Hepatocyte (in vitro differentiated cells): ENCODE measurements around the gene ITPKC. TPM values are rescaled to one million over a fixed set of nuclear protein-coding genes. Genes with fewer than 3 reads are reported as not detected.
A peak's percentile ranks its signal among the peaks of the same experiment; 100 is the strongest.

Source experiments
- DNase-seq: peaks from one replicate; pipeline ENCODE4 v3.0.0-alpha.2; 2016; ENCODE audit warnings: low spot score
- H2AFZ ChIP-seq: fragments of 200-600 bp; sonication (generic); 2 replicates; pipeline ENCODE4 v1.6.0; 2016; ENCODE audit warnings: antibody characterized with exemption, mild to moderate bottlenecking
- H3K27ac ChIP-seq: fragments of 200-600 bp; sonication (generic); 2 replicates; pipeline ENCODE4 v1.5.1; 2016; ENCODE audit warnings: mild to moderate bottlenecking
- H3K27me3 ChIP-seq: fragments of 200-600 bp; sonication (generic); 2 replicates; pipeline ENCODE4 v1.6.1; 2016
- H3K36me3 ChIP-seq: fragments of 200-600 bp; sonication (generic); replicated peaks from 2 replicates; pipeline ENCODE4 v1.5.1; 2016; ENCODE audit warnings: low read depth; ENCODE audit not compliant: insufficient read depth
- H3K4me1 ChIP-seq: fragments of 200-600 bp; sonication (generic); 2 replicates; pipeline ENCODE4 v1.5.1; 2016; ENCODE audit warnings: mild to moderate bottlenecking, moderate library complexity; ENCODE audit not compliant: insufficient read depth
- H3K4me2 ChIP-seq: fragments of 200-600 bp; sonication (generic); 2 replicates; pipeline ENCODE4 v1.6.0; 2016
- H3K4me3 ChIP-seq: fragments of 200-600 bp; sonication (generic); 2 replicates; pipeline ENCODE4 v1.5.1; 2016; ENCODE audit warnings: mild to moderate bottlenecking
- H3K79me2 ChIP-seq: fragments of 200-600 bp; sonication (generic); 2 replicates; pipeline ENCODE4 v1.6.0; 2017; ENCODE audit warnings: mild to moderate bottlenecking
- H3K9me2 ChIP-seq: fragments of 200-600 bp; sonication (generic); replicated peaks from 2 replicates; pipeline ENCODE4 v1.6.0; 2017; ENCODE audit warnings: mild to moderate bottlenecking; ENCODE audit not compliant: insufficient read depth
- H3K9me3 ChIP-seq: fragments of 200-600 bp; sonication (generic); 2 replicates; pipeline ENCODE4 v1.5.1; 2016; ENCODE audit warnings: low read depth, mild to moderate bottlenecking
- H4K20me1 ChIP-seq: fragments of 200-600 bp; sonication (generic); 2 replicates; pipeline ENCODE4 v1.6.0; 2016; ENCODE audit warnings: mild to moderate bottlenecking; ENCODE audit not compliant: insufficient read depth, poor library complexity, severe bottlenecking
- CTCF ChIP-seq: fragments of 200-600 bp; sonication (generic); IDR thresholded peaks from 2 replicates; pipeline ENCODE4 v1.5.1; 2016; ENCODE audit warnings: antibody characterized with exemption, mild to moderate bottlenecking; ENCODE audit not compliant: poor library complexity
- EZH2 ChIP-seq: fragments of 200-600 bp; sonication (generic); IDR thresholded peaks from 2 replicates; pipeline ENCODE4 v1.6.1; 2016; ENCODE audit warnings: antibody characterized with exemption, mild to moderate bottlenecking, borderline replicate concordance
- EZH2phosphoT487 ChIP-seq: fragments of 200-600 bp; sonication (generic); IDR thresholded peaks from one replicate; pipeline ENCODE4 v1.6.1; 2018; ENCODE audit warnings: antibody characterized with exemption, mild to moderate bottlenecking, low read depth, moderate library complexity; ENCODE audit not compliant: unreplicated experiment, severe bottlenecking
- WGBS: methylation state at CpG from one replicate; pipeline ENCODE4 v1.1.6; 2016; ENCODE audit warnings: low lambda C conversion rate; ENCODE audit errors: missing lambda C conversion rate; 5-methylcytosine and 5-hydroxymethylcytosine counted together
- polyA plus RNA-seq: library from polyadenylated mRNA; unstranded; fragments of >200 nt; fragmentation: Nextera tagmentation; extraction: Ambion mirVana; gene quantifications from 2 replicates; pipeline ENCODE4 v1.2.1, GENCODE V29; 2016
- total RNA-seq: library from RNA; depleted of rRNA; stranded (reverse); fragments of >200 nt; gene quantifications from 2 replicates; pipeline ENCODE4 v1.2.3, GENCODE V29; 2014

ITPKC gene
- total and polyA plus RNA-seq, 2 experiments from 2014 or later, result 52.9 to 75.8 TPM

- H3K79me2 ChIP-seq, result peaks cover 11% of the 10 kb centered on the region
- TF ChIP-seq EZH2 (no peak), EZH2phosphoT487 (no peak), CTCF (no peak)
- H3K4me2 ChIP-seq, result no peak overlapping the region
- no peak overlapping the region for H3K4me3 ChIP-seq
- no peaks in the 10 kb centered on the region for H3K9me3 ChIP-seq
- no peak for DNase-seq
- no peaks in the 10 kb centered on the region for H3K36me3 ChIP-seq
- no peak overlapping the region for H2AFZ ChIP-seq
- no peak overlapping the region for H3K27ac ChIP-seq
- no peaks in the 10 kb centered on the region for H3K9me2 ChIP-seq
- no peaks in the 10 kb centered on the region for H3K27me3 ChIP-seq
- 96% methylated on average over 13 of the region's 13 CpGs for WGBS
- no peaks in the 10 kb centered on the region for H4K20me1 ChIP-seq
- no peaks in the 10 kb centered on the region for H3K4me1 ChIP-seq
Measured at GRCh38 chr19:40733149-40733548, 16.2 kb downstream of the ITPKC start.

- Histone ChIP-seq H3K4me2 (no peak overlapping the region), H3K36me3 (no peaks in the 10 kb centered on the region)
Measured at GRCh38 chr19:40735013-40735771, 18.3 kb downstream of the ITPKC start.

GRCh38 chr19:40736661-40737060 lies 19.7 kb downstream of the ITPKC start:
- Histone ChIP-seq H3K9me3 (no peaks in the 10 kb centered on the region), H3K79me2 (no peaks in the 10 kb centered on the region), H3K27ac (no peak overlapping the region), H3K4me3 (no peak overlapping the region), H4K20me1 (no peaks in the 10 kb centered on the region), H3K9me2 (no peaks in the 10 kb centered on the region), H2AFZ (no peak overlapping the region), H3K4me2 (no peak overlapping the region), H3K36me3 (no peaks in the 10 kb centered on the region), H3K4me1 (no peaks in the 10 kb centered on the region), H3K27me3 (no peaks in the 10 kb centered on the region)
- 88% methylated on average over 9 of the region's 9 CpGs for WGBS
- no peak for DNase-seq
- TF ChIP-seq CTCF (no peak), EZH2phosphoT487 (no peak), EZH2 (no peak)

More at GRCh38 chr19:40735013-40735771, 18.3 kb downstream of the ITPKC start:
- Histone ChIP-seq H4K20me1 (no peaks in the 10 kb centered on the region), H3K27me3 (no peaks in the 10 kb centered on the region), H2AFZ (no peak overlapping the region), H3K27ac (peak overlapping the region; percentile 28), H3K9me3 (no peaks in the 10 kb centered on the region), H3K79me2 (no peaks in the 10 kb centered on the region), H3K4me3 (no peak overlapping the region), H3K4me1 (no peaks in the 10 kb centered on the region), H3K9me2 (no peaks in the 10 kb centered on the region)
- TF ChIP-seq EZH2 (no peak), EZH2phosphoT487 (no peak), CTCF (no peak)
- 80% methylated on average over 11 of the region's 11 CpGs for WGBS
- DNase-seq, result no peak
